ENCODE data around the gene GPR17.

- no peak for TF ChIP-seq CTCF (IDR thresholded peaks at IDR 0.05)
- TF ChIP-seq POLR2A (IDR thresholded peaks at IDR 0.05), result no peak
Observed at GRCh38 chr2:127657232-127657595, 11.3 kb downstream of the GPR17 start.

Measured in heart left ventricle (tissue), 13 donors.